OCI-LY1 (cell line): ENCODE data around the gene FAM228B.
A peak's percentile ranks its signal among the peaks of the same experiment; 100 is the strongest.

Experiments used
- H2AFZ ChIP-seq: fragments of 200-600 bp; sonication (generic), shearing (Covaris generic); 2 replicates; pipeline ENCODE4 v1.6.0; 2014; ENCODE audit warnings: antibody characterized with exemption, mild to moderate bottlenecking, low read length
- H3F3A ChIP-seq: fragments of 200-600 bp; sonication (generic), shearing (Covaris generic); 2 replicates; pipeline ENCODE4 v1.6.0; 2014; ENCODE audit warnings: mild to moderate bottlenecking, antibody characterized with exemption, low read length, moderate library complexity; ENCODE audit not compliant: insufficient read depth
- H3K27ac ChIP-seq: fragments of 200-600 bp; sonication (generic); 2 replicates; pipeline ENCODE4 v1.5.1; 2014; ENCODE audit warnings: low read length, mixed run types, mild to moderate bottlenecking, low read depth; ENCODE audit not compliant: poor library complexity, severe bottlenecking
- H3K27me3 ChIP-seq: fragments of 200-600 bp; sonication (generic); 2 replicates; pipeline ENCODE4 v1.6.0; 2014; ENCODE audit warnings: antibody characterized with exemption, mild to moderate bottlenecking, low read length, moderate library complexity; ENCODE audit not compliant: insufficient read depth
- H3K36me3 ChIP-seq: fragments of 200-600 bp; sonication (generic); 2 replicates; pipeline ENCODE4 v1.6.1; 2014; ENCODE audit warnings: mild to moderate bottlenecking, antibody characterized with exemption, low read length, moderate library complexity, mixed read lengths; ENCODE audit not compliant: insufficient read depth
- H3K4me1 ChIP-seq: fragments of 200-600 bp; sonication (generic); 2 replicates; pipeline ENCODE4 v1.5.1; 2014; ENCODE audit warnings: mild to moderate bottlenecking, low read length, moderate library complexity; ENCODE audit not compliant: insufficient read depth, severe bottlenecking
- H3K4me2 ChIP-seq: fragments of 200-600 bp; sonication (generic), shearing (Covaris generic); 2 replicates; pipeline ENCODE4 v1.6.1; 2014; ENCODE audit warnings: low read length
- H3K4me3 ChIP-seq: fragments of 200-600 bp; sonication (generic); 2 replicates; pipeline ENCODE4 v1.5.1; 2014; ENCODE audit warnings: low read length, low read depth, mild to moderate bottlenecking, mixed read lengths; ENCODE audit not compliant: poor library complexity, severe bottlenecking
- H3K79me2 ChIP-seq: fragments of 200-600 bp; shearing (Covaris generic); 2 replicates; pipeline ENCODE4 v1.6.1; 2016; ENCODE audit warnings: mixed run types, low read length, mixed read lengths; ENCODE audit not compliant: insufficient read depth
- H3K9ac ChIP-seq: fragments of 200-600 bp; sonication (generic), shearing (Covaris generic); 2 replicates; pipeline ENCODE4 v1.6.1; 2014; ENCODE audit warnings: mild to moderate bottlenecking, low read length, mixed read lengths
- H3K9me2 ChIP-seq: fragments of 200-600 bp; sonication (generic), shearing (Covaris generic); 2 replicates; pipeline ENCODE4 v1.6.1; 2014; ENCODE audit warnings: low read depth, mild to moderate bottlenecking, low read length, mixed read lengths
- H3K9me3 ChIP-seq: fragments of 200-600 bp; shearing (Covaris generic); 2 replicates; pipeline ENCODE4 v1.6.1; 2014; ENCODE audit warnings: low read length, mixed read lengths
- H4K20me1 ChIP-seq: fragments of 200-600 bp; sonication (generic), shearing (Covaris generic); 2 replicates; pipeline ENCODE4 v1.6.0; 2016; ENCODE audit warnings: mild to moderate bottlenecking, low read length; ENCODE audit not compliant: insufficient read depth
- CTCF ChIP-seq: fragments of 200-600 bp; sonication (generic), shearing (Covaris generic); IDR thresholded peaks from 2 replicates; pipeline ENCODE4 v1.5.1; 2017; ENCODE audit warnings: mild to moderate bottlenecking, antibody characterized with exemption, low read length, moderate library complexity, mixed read lengths
- EZH2 ChIP-seq: fragments of 200-600 bp; sonication (generic), shearing (Covaris generic); IDR thresholded peaks from 2 replicates; pipeline ENCODE4 v1.8.0; 2017; ENCODE audit warnings: borderline replicate concordance, mixed run types, mild to moderate bottlenecking, antibody characterized with exemption, low read length, moderate library complexity, mixed read lengths

The FAM228B gene

GRCh38 chr2:24077879-24078278, 45.4 kb upstream of the FAM228B start:
- Histone ChIP-seq H3K9me3 (no peaks in the 10 kb centered on the region), H3K27ac (no peak overlapping the region), H3K27me3 (no peaks in the 10 kb centered on the region), H4K20me1 (no peaks in the 10 kb centered on the region), H2AFZ (no peak overlapping the region), H3K4me2 (peak overlapping the region; percentile 69), H3K79me2 (peaks cover 10% of the 10 kb centered on the region), H3K9me2 (no peaks in the 10 kb centered on the region), H3K4me3 (peak overlapping the region; percentile 78), H3K4me1 (peaks cover 21% of the 10 kb centered on the region), H3K36me3 (peaks cover 10% of the 10 kb centered on the region; the same call in 1 of the 2 replicates), H3K9ac (peak overlapping the region; percentile 62), H3F3A (no peaks in the 10 kb centered on the region)
- no peak for TF ChIP-seq CTCF
- TF ChIP-seq EZH2: no peak

GRCh38 chr2:24080701-24081100, 42.6 kb upstream of the FAM228B start:
- Histone ChIP-seq H3K4me1 (peaks cover 27% of the 10 kb centered on the region), H3F3A (no peaks in the 10 kb centered on the region), H3K4me3 (no peak overlapping the region), H3K27me3 (no peaks in the 10 kb centered on the region), H3K9me3 (no peaks in the 10 kb centered on the region), H3K79me2 (peaks cover 2% of the 10 kb centered on the region), H3K9me2 (no peaks in the 10 kb centered on the region), H3K4me2 (no peak overlapping the region), H3K36me3 (no peaks in the 10 kb centered on the region), H4K20me1 (no peaks in the 10 kb centered on the region), H2AFZ (no peak overlapping the region), H3K9ac (no peak overlapping the region), H3K27ac (no peak overlapping the region)
- TF ChIP-seq CTCF (no peak), EZH2 (no peak)

GRCh38 chr2:24082787-24083566, 40.3 kb upstream of the FAM228B start:
- H3K4me3 ChIP-seq: peak overlapping the region; percentile 65
- H3K27ac ChIP-seq: peak overlapping the region; percentile 66
- H3K79me2 ChIP-seq: no peaks in the 10 kb centered on the region
- H2AFZ ChIP-seq: peak overlapping the region; percentile 60
- H4K20me1 ChIP-seq: no peaks in the 10 kb centered on the region
- H3K27me3 ChIP-seq: no peaks in the 10 kb centered on the region
- H3F3A ChIP-seq: no peaks in the 10 kb centered on the region
- no peaks in the 10 kb centered on the region for H3K36me3 ChIP-seq
- peaks cover 18% of the 10 kb centered on the region for H3K4me1 ChIP-seq
- no peak for TF ChIP-seq CTCF
- no peak for TF ChIP-seq EZH2
- H3K9me3 ChIP-seq: no peaks in the 10 kb centered on the region
- H3K9me2 ChIP-seq: no peaks in the 10 kb centered on the region
- peak overlapping the region; percentile 64; the same call in 1 of the 2 replicates for H3K9ac ChIP-seq
- peak overlapping the region; percentile 71 for H3K4me2 ChIP-seq
